HG03039 (cell line): ENCODE data around the gene RNASE4.

Experiments used
- ATAC-seq: cut with Tn5 transposase; IDR thresholded peaks from one replicate; pipeline ENCODE4 v1.9.1; 2021; ENCODE audit warnings: mild to moderate bottlenecking, moderate library complexity; ENCODE audit not compliant: unreplicated experiment

Gene RNASE4

DNA sequence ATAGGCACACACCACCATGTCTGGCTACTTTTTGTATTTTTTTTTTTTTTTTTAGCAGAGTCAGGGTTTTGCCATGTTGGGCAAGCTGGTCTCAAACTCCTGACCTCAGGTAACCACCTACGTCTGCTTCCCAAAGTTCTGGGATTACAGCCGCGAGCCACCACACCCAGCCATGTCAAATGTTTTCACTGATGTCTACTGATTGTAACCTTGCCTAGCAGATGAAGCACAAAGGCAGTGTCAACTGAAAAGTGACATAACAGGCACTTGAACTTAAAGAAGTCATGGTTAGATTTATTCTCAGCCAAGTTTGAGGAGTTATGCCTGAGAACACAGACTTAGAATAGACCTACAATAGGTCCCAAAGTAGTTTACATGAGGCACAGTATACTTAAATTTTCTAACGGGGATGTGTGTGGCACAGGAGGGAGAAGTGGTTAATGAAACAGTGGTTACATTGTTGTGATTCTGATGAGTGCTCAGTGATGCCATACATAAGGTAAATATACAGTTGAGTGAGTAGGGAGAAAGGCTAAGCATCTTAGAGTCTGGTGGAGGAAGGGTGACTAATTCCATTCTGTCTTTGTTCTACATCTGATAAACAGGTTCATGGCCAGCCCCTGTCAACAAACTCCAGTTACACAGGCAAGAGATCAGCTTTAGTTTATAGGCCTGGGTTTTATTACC, 12.6 kb upstream of the RNASE4 start:
- no peak for ATAC-seq

DNA sequence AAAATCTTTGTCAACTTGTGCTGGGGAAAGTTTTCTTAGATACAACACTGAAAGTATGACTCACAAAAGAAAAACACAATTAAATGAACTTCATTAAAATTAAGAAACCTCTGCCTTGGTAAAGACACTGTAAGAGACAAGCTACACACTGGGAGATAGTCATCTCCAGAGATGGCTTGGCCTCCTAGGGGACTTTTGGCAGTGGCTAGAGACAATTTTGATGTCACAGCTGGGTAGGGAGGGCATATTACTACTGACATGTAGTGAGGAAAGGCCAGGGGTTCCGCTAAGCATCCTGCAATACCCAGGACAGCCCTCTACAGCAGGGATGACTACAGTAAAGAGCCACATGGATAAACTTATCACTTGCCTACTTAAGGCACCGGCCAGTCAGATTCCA, 8.7 kb upstream of the RNASE4 start:
- no peak for ATAC-seq

DNA sequence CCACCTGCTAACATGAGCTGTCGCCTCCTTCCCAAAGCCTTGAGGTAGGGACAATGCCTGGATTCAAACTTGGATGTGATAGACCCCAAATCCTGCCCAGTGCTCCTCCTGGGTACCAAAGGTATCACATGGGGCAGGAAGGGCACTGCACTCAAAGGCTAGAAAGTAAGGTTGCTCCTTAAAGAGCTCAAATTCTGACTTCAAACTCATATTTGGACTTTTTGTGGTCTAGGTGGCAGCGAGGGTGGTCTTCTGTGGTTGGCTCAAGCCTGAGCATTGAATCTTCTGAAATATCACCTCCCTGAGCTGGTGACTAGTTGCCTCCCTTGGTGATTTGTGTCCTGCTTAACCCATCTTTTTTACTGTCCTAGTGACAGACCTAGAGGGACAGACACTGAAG, 8.3 kb upstream of the RNASE4 start:
- no peak for ATAC-seq

DNA sequence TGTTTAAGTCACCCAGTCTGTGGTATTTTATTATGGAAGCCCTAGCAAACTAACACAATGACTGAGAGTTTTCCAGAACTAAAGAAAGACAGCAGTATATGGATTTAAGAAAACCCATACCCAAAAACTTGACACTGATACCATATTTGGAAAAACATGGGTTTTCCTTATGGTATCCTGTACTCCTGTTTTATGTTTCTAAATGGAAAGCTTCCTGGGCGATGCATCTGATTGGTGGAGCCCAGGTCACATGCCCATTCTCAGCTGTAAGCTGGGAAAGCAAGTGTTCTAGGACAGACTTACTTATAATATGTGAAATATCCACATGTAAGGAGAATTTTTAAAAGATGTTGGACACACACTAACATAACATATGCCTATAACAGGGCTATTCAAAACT, 4.5 kb upstream of the RNASE4 start:
- ATAC-seq = no peak

DNA sequence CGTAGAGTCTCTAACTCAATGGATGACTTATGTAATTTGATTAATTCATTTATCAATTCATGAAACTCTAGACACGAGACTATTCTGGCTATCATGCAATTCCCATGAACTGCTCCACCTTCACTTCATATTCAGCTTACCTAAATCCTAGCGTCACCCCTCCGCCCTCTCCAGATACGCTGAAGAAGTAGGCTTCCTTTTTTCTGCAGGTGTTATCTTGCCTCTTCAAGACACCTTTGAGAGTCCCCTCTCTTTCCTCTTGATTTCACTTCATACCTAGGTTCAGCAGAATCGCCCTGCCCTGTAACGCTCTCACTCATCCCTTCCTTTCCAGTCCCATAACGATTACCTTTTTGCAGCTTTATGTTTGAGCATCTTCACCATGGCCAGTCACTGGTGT, 4.0 kb upstream of the RNASE4 start:
- no peak for ATAC-seq

DNA sequence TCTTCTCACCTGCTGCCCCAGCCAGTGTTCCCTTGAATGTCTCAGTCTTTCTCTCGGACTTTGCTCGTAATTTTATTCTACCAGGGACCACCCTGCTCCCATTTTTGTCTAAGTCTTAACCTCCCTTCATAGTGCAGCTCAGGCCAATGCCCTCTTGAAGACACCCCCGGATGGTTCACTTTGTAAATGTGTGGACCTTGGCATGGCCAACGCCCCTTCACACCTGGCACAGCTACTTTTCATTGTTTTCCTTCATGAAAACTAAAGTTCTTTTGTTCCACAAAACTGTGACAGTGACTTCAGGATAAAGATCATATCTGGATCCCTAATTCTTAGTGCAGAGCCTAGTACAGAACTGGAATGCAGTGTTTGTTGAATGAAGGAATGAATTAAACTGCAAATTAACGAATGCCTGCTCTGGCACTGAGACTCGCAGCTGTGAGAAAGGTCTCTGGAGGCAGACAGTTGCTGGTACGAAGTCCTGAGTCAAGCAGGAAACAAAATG, 3.5 kb upstream of the RNASE4 start:
- no peak for ATAC-seq

DNA sequence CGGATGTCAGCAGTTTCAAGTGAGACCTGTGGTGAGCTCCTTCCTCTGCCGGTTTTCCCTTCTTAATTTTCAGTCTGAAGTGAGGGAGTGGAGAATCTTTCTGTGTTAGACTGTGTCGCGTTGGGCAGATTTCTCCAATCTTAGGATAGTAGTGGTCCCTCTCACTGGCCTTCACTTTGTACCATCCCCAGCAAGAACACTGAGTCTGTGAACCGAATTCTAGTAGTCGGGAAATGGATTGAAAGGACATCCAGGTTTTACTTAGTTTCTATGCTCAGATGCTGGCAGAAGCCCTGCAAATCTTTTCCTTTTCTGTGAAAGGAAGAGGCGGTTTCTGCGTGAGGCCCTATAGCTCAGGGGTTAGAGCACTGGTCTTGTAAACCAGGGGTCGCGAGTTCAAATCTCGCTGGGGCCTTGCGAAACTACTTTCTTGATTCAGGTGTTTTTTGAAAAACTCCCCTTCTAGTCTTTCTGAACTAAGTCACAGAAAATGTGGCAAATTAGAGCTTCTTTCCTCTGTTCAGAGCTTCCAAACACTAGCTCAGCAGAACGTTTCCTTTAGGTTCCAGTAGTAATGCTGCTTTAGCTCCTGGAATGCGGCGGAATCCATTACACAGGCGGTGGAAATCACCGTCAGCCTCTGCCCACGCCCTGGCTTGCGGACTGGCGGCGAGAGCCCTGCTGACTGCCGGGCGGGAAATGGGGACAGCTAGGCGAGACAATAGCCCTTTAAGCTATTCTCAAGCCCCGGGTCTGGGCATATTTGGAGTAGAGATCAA, 2.8 kb upstream of the RNASE4 start:
- ATAC-seq = no peak

DNA sequence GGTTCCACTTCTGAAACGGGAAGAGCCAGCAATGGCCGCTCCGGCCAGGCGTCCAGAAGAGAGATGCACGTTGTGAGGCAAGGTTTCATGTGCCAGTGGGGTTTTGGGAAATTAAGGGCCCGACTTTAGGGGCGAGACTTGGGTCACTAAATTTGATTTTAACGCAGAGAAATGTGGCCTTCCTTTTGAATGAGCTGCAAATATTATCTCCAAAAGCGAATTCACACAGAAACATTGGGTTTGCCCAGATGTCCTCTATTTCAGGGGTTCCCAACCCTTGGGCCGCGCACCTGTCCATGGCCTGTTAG, 2.3 kb upstream of the RNASE4 start:
- no peak for ATAC-seq

DNA sequence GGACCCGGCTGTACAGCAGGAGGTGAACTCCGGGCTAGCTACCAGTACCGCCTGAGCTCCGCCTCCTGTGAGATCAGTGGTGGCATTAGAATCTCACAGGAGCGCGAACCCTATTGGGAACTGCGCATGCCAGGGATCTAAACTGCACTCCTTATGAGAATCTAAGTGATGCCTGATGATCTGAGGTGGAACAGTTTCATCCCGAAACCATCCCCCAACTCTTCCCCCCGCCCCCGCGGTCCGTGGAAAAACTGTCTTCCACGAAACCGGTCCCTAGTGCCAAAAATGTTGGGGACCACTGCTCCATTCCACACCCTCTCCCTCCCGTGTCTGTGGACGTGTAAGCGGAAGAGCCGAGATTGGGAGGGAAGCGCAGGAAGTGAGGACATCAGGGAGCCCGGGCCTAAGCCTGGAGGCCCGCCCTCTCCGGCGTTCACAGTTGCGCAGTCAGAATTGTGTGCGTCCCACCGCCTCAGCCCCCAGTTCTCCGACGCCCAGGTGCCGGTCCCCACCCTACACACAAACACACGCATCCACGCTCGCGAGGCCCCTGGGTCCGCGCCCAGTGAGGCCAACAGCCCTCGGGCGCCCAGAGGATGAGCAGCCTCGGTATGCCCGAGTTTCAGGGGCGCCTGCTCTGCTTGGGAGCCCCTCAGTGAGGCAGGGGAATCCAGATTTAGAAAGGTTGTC, 1.8 kb upstream of the RNASE4 start:
- peak; percentile 45 for ATAC-seq

DNA sequence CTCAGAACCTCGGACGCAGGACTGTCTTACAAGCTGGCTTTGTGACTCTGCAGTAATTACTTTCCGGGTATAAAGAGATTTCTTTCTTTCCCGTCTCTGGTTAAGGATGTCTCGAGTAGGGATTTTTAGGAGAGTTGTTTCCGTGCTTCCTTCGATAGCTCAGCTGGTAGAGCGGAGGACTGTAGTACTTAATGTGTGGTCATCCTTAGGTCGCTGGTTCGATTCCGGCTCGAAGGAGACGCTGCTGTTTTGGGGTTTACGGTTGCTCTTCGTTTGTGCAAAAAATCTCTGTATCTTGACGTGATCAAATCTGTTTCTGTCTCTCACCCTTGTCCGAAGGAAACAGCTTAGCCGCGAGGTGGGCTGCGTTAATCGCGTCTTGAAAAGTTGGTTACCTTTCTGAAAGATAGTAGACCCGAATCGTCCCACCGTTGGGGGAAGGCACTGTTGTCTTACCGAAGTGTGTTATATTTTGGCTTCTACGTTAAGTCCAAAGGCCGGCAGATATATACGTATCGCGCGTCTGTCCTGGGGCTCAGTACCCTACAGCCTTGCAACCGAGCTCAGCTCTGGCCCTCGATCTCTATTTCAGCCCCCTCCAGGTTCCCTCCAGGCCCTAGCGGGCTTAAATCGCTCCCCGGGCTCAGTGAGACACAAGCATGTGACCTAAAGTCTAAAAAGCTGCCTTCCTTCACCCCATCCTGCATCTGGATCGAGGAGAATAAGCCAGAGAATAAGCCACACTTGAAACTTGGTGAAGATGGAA, 1.1 kb upstream of the RNASE4 start:
- peak; percentile 21 for ATAC-seq

DNA sequence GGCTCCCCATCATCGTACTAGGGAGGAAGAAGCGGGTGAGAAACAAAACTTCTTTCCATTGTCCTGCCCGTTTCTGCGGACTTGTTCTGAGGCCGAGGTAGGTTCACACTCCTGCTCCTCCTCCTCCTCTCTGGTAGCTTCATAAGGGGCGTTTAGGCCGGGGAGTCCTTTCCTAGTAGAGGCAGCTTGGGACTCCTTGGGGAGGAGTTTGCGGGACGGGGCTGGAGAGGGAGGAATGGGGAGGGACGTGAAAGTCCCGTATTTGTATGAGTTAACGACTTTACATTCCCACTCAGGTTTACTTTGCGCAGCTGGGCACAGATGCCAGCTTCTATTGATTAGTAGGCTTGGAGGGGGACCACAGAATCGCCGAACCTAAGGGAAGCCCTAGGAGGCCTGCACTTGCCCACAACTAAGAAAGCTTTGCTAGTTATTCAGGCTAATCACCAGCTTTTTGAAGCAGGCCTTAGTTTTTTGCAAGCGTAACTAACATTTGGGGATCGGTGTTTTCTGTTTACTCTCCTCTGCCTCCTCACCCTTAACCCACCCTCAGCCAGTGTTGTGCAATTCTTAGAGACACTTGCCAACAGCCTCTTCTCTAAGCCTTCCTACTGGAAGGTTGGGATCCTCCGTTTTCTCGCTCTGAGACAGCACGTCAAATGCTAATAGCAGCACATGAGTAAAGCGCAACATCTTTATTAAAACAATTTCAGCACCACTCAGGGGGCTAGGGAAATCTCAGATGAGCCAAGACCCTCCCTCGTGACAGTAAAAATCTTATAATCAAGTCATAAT, 499 bp downstream of the RNASE4 start:
- ATAC-seq = no peak

DNA sequence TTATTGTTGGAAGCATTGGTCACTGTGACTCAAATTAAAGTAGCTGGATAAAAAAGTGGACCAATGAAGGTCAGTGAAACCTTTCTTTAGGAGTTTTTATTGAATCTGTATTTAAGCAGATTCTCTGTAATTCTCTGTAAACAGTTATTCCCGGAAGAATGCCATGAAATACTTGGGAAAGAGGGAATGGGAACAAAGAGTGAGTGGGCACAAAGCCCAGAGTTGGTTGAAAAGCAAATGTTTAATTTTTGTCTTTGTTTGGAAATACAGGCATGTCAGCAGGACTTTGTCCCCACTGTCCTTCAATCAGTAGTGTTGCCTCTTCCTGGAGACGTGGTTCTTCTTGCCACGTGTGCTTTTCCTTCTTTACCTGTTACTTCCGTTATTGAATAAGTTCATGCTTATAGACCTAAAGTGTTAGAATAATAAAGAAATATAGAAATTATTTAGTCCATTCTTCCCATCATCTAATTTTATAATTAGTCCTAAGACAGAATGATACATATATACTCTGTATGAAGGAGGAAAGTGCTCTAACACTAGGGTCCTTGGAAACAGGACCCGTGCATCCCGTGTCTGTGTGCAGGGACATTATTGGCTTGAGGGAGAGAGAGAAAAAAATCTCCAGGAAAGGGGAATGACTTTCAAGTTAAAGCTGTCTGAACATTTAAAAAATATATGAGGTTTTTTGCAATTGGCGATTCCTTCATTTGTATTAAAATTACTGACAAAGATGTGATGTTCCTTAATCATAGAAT, 2.2 kb downstream of the RNASE4 start:
- no peak for ATAC-seq

DNA sequence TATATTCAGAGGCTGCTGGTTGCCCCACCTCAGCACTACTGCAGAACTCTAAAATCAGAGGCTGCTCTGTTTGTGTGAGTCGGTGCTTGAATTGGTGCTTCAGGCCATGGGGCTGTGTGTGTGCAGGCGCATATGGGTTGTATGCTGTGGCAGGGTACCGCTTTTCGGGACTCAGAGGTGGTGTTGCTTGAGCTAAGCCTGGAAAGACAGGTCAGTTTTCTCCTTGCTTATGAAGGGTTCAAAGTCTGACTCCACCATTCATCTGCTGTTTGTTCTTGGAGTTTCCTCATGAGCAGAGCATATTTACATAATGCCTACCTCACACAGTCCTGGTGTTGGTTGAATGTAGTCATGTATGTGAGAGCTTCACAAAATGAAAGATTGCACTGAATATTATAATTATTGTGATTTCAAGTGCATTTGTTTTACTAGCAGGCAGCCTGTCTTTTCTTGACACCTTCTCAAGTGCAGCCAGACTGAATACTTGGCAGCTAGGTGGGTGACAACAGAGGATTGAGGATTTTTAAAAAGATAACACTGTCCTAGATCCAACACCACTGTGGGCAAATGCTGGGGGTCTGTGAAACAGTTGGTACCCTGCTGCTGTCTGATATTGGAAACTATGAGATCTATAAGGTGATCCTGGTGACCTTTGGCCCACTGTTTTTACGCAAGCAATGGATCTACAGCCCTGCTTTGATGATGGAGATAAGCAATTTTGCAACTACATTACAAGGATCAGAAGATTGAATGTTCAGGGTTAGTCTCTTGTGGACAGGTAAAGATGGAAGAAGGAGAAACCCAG, 3.2 kb downstream of the RNASE4 start:
- ATAC-seq = no peak

DNA sequence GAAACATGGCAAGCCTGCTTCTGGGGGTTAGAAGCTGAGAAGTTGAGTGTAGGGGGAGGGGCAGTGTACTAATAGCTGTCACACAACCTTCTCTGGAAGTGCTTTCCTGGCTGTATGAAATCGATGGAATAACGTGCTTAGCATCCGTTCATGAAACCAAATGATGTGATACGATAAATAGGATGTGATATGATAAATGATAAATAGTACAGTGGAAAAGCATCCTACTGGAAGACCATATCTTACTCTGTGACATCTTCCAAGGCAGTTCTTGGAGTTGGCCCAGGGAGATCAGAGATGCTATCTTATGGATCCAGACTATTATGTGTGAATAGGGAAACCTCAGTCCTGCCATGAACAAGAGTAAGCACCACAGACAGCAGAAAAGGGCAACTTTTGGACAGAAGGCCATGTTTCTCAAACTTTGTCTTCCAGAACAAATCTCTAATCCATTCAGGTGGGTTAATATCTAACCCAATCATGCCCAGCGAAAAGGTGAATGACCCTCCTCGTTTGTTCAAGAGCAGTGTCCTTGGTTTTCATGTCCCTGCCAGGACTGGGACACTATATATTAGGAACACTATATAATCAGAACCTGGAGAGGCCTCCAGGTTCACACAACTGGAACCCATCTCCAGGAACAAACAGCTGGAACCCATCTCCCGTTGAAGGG, 3.9 kb downstream of the RNASE4 start, which contains the start of gene ANG:
Gene ANG (plus strand): TSS at position 598 of the 673 bp plus-strand sequence. CDS start 4,801 bp downstream, outside the sequence.
- no peak for ATAC-seq

DNA sequence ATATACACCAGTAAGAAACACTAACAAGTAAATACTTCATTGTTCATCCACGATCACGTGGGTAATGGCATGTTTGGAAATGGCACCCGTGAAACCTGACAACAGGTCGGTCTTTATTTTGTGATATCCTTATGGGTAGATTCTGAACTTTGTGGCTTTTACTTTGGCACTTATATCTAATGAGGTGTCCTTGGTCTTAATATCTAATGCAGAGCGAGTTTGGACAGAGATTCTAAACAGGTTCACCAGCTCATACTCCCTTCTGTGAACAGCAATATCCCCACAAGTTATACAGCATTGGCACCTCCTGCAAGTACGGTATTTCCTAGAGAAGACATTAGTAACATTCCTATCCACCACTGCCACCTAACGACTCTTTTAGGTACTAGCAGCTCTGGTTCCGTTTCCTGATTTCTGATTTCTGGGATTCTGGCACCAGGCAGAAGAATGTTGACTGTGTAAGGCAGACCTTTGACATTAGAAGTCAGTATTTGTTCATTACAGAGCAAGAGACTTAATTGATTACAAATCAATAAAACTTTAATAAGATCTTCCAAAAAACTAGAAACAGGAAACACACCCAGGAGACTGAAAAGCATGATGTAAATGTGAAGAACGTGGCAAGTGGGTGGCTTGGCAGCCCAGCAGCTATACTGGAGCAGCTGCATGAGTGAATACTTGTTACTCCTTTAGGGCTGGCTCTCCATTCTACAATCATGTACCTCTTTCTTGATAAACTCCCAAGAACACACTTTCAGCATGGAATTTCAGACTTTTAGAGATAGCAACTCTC, 6.7 kb downstream of the RNASE4 start:
- peak; percentile 79 for ATAC-seq

DNA sequence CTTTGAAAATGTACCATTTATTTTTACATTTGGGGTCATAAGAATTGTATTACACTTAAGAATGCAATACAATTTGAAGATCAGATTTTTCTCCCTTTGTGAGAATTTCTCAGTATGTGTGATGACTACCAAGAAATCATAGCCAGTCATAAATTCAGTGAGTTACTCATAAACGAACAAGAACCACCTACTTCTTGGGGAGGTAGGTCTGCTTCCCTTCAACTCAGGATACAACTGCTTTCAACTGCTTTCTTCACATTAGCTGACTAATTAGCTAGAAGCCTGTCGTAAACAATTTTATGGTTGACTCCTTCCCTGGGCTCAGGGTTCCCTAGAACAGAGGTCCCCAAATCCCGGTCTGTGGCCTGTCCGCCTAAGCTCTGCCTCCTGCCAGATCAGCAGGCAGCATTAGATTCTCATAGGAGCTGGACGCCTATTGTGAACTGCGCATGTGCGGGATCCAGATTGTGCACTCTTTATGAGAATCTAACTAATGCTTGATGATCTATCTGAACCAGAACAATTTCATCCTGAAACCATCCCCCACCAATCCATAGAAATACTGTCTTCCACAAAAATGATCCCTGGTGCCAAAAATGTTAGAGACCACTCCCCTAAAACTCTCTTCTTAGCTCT, 7.9 kb downstream of the RNASE4 start:
- ATAC-seq = no peak

DNA sequence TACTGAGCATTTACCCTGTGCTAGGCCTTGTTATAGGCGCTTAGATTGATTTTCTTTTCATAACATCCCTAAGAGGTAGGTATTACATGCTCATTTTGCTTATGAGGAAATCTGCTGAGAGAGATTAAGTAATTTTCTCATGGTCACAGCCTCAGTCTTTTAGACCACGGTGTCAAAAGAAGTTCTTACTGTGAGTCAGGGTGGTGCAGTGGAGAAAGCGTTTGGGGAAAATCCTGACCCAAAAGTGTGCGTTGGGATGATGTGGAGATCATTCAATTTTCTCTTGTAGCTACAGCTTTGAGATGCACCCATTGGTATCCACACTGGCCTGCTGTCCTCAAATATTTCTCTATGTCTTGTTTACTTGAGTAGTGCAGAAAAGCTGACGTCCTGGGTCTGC, 12.4 kb downstream of the RNASE4 start:
- ATAC-seq = no peak
